Non-pigmented ciliary epithelial cell (primary cell): Measurements from ENCODE around the gene LSAMP.
"Not testable (repeated sequence)": the region's sequence is repeated elsewhere in the genome, so short reads cannot be mapped to it uniquely, and the experiment has no call there.

Experiments
- DNase-seq: peaks from one replicate; pipeline ENCODE4 v3.0.0-alpha.2; 2010; ENCODE audit warnings: low read depth

The LSAMP gene

DNA sequence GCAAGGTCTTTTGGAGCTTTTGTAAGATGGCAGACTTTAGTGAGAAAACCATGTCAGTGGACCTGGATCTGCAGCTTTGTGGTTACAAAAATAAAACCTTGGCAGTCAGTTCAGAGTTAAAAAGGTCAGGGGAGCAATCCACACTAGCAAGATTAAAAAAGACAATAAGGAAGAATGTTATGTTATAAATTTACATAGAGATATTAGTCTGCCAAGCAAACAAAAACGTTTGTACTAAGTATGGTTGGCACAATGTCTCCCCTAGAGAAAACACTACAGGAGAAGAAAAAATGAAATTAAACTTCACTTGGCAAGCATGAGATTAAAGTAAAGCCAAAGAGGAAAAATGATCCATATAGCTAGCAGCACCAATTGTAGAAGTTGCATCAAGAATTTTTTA, 205.0 kb downstream of the LSAMP start:
- no peak for DNase-seq

DNA sequence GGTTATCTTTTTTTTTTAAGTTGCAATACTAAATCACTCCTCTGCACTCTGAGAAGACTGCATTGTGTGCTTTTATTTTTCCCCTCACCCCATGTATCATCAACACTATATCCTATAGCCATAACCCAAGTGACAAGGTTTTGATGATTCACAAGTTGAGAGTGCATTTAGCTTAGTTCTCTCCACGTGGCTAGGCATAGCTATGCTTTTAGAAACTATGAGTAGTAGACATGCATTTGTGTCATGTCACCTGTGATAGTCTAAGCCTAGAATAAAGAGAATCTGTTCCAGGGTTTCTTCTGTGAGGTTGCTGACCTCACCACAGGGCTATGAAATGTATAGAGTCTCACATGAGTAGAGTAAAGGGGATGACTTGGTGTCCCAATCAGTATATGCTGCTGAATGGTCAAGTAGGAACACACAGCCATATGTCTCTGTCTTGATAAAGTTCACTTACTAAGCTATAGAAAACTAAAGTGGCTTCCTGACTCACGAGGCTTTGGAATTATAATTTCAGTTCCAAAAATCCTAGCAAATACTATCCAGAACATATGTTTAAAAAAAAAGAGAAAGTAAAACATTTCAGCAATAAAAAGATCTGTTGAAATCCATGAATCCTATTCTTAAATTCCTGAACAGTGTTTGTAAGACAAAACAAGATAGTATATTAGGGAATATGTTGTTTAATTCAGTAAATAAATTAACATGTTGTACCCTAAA, 206.3 kb downstream of the LSAMP start:
- no peak for DNase-seq

DNA sequence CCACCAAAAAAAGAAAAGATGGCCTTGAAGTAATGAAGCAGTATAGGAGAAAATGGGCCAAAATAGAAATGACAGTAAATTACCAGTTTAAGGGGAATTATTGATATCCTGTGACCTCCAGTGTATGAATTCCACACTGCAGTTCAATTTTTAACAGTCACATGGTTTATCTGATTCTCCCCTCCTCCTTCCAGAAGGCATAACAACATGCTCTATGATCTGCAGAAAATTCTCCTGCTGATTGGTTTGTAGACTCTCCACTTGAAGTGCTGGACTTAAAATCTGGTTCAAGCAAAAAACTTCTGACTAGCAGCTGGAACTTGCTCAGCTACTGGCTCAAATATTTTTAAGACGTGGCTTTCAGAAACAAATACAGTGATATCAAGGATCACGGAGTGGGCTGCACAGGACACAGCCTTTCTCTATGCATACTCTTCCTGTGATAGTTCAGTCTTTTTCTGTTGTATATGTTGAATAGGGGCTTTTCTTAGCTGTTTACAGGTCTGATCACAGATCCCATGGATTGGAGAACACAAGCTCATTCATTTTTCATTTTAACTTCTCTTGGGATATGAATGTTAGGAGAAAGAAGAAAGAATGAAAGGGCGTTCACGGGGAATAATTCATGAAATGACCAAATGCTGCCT, 211.5 kb downstream of the LSAMP start:
- DNase-seq = no peak

- DNase-seq = no peak
Observed at GRCh38 chr3:116230431-116231020, 214.8 kb downstream of the LSAMP start.

DNA sequence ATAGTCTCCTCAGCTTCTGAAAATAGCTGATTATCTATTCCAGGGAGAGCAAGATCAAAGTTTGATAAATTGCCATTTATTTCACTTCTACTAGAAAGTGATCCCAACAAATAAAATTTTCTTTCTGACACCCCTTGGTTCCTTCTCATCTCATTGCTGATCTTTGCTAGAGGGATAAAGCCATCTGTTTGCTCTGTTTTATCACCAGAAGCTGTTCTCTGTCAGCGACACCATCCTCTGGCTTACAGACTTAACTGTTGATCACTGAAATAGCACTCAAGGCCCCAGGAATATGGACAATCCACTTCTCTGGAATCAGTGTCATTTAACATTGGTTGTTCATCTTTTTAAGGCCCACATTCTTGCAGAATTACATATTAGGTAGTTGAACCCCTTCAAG, 219.0 kb downstream of the LSAMP start:
- no peak for DNase-seq

GRCh38 chr3:116216761-116217160, 228.5 kb downstream of the LSAMP start:
- DNase-seq = no peak

- DNase-seq = no peak
Observed at GRCh38 chr3:116211901-116212300, 233.4 kb downstream of the LSAMP start.

GRCh38 chr3:116208830-116209229, 236.5 kb downstream of the LSAMP start:
- not testable (repeated sequence) for DNase-seq

GRCh38 chr3:116200956-116201690, 244.2 kb downstream of the LSAMP start:
- no peak for DNase-seq

- no peak for DNase-seq
Observed at GRCh38 chr3:116199063-116199462, 246.2 kb downstream of the LSAMP start.

DNA sequence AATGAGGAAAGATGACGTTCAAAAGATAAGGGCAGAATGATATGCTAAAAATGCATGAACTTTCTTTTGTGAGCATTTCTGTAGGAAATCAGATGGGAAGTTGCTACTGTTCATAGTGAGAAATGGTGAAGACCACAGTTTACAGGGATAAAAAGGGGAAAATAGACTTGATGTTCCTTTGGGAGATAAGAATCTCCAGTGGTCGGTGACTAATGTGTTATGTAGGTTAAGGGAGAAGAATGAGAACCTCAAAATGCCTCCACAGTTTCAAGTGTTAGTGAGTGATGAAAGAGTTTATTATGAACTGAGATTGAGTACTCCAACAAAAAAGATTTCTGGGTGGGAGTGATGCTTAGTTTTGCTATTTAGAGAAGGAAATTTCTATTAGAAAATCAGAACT, 247.2 kb downstream of the LSAMP start:
- peak; percentile 20 for DNase-seq

- DNase-seq = no peak
Observed at GRCh38 chr3:116192464-116192863, 252.8 kb downstream of the LSAMP start.

DNA sequence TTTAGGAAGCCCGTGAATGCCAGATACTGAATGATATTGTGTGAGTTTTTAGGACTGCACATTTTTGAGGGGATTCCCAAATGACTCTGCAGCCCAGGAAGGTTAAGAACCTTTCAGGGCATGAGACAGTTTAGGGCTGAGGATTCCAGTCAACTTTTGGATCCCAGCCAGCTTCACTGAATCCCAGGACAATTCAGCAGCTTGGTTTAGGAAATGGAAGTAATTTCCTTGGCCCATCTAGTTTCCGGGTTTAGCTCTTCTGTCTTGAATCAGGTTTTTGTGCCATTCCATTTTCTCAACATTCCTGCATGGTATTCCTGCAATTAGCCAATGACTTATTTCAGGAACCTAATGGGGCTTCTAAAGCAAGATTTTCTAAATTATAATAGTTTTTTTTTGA, 253.9 kb downstream of the LSAMP start:
- DNase-seq = no peak

- no peak for DNase-seq
Observed at GRCh38 chr3:116190095-116190494, 255.2 kb downstream of the LSAMP start.

- DNase-seq = no peak
Observed at GRCh38 chr3:116188231-116188785, 257.0 kb downstream of the LSAMP start.

- no peak for DNase-seq
Observed at GRCh38 chr3:116186049-116186448, 259.2 kb downstream of the LSAMP start.

GRCh38 chr3:116181159-116181558, 264.1 kb downstream of the LSAMP start:
- DNase-seq = no peak

DNA sequence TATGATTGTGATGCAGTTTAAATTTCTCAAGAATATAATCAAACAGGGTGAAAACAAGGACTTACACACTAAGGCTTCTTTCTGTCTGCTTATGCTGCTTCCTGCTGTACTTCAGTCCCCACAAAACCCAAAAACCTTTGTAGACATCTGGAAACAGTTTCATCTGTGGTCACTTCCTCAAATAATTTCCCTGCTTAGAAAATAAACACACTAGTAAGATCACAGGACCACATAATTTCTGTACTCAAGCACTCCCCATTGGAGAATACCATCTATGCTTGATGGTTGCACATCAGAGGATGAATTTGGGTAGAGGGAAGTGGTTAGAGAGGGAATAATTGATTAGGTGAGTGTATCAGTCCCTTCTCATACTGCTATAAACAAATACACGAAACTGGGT, 266.2 kb downstream of the LSAMP start:
- DNase-seq = peak; percentile 18

GRCh38 chr3:116176974-116177555, 268.2 kb downstream of the LSAMP start:
- DNase-seq = no peak

DNA sequence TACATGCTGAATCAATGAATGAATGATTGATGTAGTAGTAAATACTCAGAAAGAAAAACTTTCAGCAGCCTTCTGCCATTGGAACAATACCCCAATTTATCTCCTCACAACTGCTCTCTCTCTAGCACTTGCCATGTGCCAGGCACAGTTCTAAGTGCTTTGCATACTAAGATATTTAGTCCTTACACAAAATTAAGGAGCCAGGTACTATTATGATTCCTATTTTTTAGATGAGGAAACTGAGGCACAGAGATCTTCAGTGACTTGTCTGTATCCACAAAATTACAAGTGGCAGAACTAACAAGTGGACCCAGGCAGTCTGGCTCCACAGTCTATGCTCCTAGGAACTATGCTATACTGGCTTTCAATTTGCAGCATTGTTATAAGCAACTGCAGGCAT, 279.2 kb downstream of the LSAMP start:
- no peak for DNase-seq

GRCh38 chr3:116165641-116166040, 279.6 kb downstream of the LSAMP start:
- DNase-seq = no peak

GRCh38 chr3:116165135-116165534, 280.2 kb downstream of the LSAMP start:
- no peak for DNase-seq
